Left ventricle myocardium inferior (tissue), 1 donor: ENCODE results near the gene ANKRD6. TPM values are rescaled to one million over a fixed set of nuclear protein-coding genes. Genes with fewer than 3 reads are reported as not detected.

Source experiments
- DNase-seq: peaks from one replicate; pipeline ENCODE4 v3.0.0-alpha.2; 2020
- H3K27ac ChIP-seq: fragments of 200-600 bp; replicated peaks from 2 replicates; pipeline ENCODE4 v1.8.0; 2021
- H3K27me3 ChIP-seq: fragments of 200-600 bp; 2 replicates; pipeline ENCODE4 v1.8.0; 2021; ENCODE audit warnings: low read depth
- H3K36me3 ChIP-seq: fragments of 200-600 bp; 2 replicates; pipeline ENCODE4 v1.8.0; 2021
- H3K4me1 ChIP-seq: fragments of 200-600 bp; 2 replicates; pipeline ENCODE4 v1.8.0; 2021
- H3K4me3 ChIP-seq: fragments of 200-600 bp; 2 replicates; pipeline ENCODE4 v1.8.0; 2021; ENCODE audit warnings: mild to moderate bottlenecking, moderate library complexity
- H3K9me3 ChIP-seq: fragments of 200-600 bp; replicated peaks from 2 replicates; pipeline ENCODE4 v1.8.0; 2021
- intact Hi-C: fragments of 100-400 bp; cut with micrococcal nuclease; formaldehyde crosslinking; loops from one replicate; pipeline ENCODE4 v1.11.0; 2022
- total RNA-seq: library from RNA; stranded (reverse); fragmentation: NEBNext Ultra II Directional; extraction: Animal tissue kit (Norgen Biotek cat#: 25700); gene quantifications from one replicate; pipeline ENCODE4 v1.2.1, GENCODE V29; 2021
- TF ChIP-seq, protein P1 (sequence below): fragments of 200-600 bp; IDR thresholded peaks from 2 replicates; pipeline ENCODE4 v1.8.0; 2021; ENCODE audit warnings: antibody characterized with exemption, mild to moderate bottlenecking, borderline replicate concordance
- donor health status: DM: no; HTN: yes; CAD: no; lungs with severe emphysema.

The ANKRD6 gene
- total RNA-seq, 1 donor from 2014 or later, result 11.1 TPM

DNA sequence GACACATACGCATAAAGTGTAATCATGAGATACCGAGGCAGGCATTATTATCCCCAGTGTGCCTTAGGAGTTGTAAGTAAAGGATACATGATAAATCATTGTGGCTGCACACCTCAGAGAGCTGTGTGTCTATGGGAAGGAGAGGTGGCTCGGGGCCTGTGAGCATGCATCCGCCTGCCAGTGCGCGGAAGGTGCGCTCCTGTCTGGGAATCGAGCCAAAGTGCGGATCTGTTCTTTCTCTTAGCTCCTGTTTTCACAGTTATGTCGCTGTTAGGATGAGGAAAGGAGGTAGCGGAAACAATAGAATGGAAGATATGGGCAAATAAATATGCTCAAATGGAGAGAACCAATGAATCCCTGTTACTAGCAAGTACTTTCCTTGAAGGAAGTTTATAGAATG, 98.0 kb downstream of the ANKRD6 start:
- TF ChIP-seq, protein P1, sequence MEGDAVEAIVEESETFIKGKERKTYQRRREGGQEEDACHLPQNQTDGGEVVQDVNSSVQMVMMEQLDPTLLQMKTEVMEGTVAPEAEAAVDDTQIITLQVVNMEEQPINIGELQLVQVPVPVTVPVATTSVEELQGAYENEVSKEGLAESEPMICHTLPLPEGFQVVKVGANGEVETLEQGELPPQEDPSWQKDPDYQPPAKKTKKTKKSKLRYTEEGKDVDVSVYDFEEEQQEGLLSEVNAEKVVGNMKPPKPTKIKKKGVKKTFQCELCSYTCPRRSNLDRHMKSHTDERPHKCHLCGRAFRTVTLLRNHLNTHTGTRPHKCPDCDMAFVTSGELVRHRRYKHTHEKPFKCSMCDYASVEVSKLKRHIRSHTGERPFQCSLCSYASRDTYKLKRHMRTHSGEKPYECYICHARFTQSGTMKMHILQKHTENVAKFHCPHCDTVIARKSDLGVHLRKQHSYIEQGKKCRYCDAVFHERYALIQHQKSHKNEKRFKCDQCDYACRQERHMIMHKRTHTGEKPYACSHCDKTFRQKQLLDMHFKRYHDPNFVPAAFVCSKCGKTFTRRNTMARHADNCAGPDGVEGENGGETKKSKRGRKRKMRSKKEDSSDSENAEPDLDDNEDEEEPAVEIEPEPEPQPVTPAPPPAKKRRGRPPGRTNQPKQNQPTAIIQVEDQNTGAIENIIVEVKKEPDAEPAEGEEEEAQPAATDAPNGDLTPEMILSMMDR, result no peak
- Histone ChIP-seq H3K4me1 (peaks cover 20% of the 10 kb centered on the region), H3K36me3 (no peaks in the 10 kb centered on the region), H3K4me3 (no peak overlapping the region), H3K9me3 (no peaks in the 10 kb centered on the region), H3K27me3 (no peaks in the 10 kb centered on the region), H3K27ac (no peak overlapping the region)
- peak; percentile 46 for DNase-seq
- intact Hi-C loops, result no loop called here

DNA sequence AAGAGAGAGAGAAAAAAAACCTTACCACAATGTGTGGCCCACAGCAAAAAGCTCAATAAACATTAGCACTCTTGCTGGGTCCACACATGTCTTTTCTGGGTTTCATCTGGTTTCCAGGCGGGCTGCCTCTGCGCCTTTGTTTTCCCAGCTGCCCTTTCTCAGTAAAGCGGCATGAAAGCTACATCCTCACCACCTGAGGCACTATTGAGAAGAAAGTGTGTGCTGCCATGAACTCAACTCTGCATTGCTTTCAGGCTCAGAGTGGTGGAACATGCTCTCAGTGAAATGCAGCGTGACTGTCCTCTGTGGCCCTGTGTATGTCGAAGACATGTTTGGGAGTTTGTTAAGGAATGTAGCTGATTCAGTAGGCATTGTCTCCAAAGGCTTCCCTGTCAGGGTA, 103.3 kb downstream of the ANKRD6 start:
- TF ChIP-seq, protein P1, result no peak
- no peak for DNase-seq
- no peaks in the 10 kb centered on the region for H3K9me3 ChIP-seq
- no peaks in the 10 kb centered on the region for H3K27me3 ChIP-seq
- H3K4me3 ChIP-seq, result no peak overlapping the region
- no peak overlapping the region for H3K27ac ChIP-seq
- H3K36me3 ChIP-seq, result no peaks in the 10 kb centered on the region
- peaks cover 5% of the 10 kb centered on the region for H3K4me1 ChIP-seq
- intact Hi-C loops, result no loop called here

DNA sequence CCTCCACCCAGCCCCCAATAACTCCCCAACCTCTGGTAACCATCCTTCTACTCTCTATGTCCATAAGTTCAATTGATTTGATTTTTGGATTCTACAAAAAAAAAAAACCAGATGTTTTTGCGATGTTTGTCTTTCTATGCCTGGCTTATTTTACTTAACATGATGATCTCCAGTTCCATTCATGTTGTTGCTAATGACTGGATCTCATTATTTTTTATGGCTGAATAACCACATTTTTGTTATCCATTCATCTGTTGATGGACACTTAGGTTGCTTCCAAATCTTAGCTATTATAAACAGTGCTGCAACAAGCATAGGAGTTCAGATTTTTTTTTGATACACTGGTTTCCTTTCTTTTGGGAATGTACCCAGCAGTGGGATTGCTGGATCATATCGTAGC, 106.8 kb downstream of the ANKRD6 start:
- Histone ChIP-seq H3K36me3 (no peaks in the 10 kb centered on the region), H3K4me1 (no peaks in the 10 kb centered on the region), H3K27me3 (no peaks in the 10 kb centered on the region), H3K9me3 (no peaks in the 10 kb centered on the region), H3K27ac (no peak overlapping the region), H3K4me3 (no peak overlapping the region)
- intact Hi-C loops, result no loop called here
- TF ChIP-seq, protein P1, result no peak
- no peak for DNase-seq

DNA sequence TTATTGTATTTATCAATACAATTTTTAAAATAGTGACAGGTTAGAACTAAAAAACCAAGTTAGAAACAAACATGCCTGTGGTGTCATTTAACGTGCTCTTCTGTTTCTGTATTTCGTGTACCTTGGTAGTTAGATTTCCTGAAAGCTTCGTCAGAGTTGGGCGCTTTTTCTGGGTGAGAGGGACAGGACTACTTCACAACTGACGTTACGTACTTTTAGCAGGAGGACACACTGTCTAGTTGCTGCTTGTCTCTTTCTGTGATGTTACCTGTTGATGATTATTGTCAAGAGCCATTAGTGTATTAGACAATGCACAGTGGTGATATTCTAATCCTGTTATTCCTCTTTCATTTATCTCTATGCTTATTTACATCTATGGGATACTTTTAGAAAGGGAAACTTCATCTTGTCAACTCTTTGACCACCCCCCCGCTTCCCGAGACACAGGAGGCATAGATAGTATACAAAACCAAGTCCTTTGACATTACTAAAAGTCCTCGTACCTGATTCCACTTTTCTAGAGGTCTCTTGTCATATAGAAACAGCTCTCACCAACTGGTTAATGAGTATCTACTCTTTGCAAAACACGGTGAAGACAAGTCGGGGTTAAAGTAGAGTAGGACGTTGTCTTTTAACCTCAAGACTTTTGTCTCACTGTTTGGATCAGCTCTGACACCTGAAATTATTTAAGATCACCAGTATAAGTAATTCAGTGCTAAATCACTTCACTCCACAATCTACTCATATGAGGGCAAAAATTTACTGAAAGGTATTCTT, 109.3 kb downstream of the ANKRD6 start:
- TF ChIP-seq, protein P1, result no peak
- Histone ChIP-seq H3K4me3 (no peak overlapping the region), H3K9me3 (no peaks in the 10 kb centered on the region), H3K4me1 (no peaks in the 10 kb centered on the region), H3K27me3 (no peaks in the 10 kb centered on the region), H3K36me3 (no peaks in the 10 kb centered on the region), H3K27ac (no peak overlapping the region)
- intact Hi-C loops, result no loop called here
- no peak for DNase-seq

DNA sequence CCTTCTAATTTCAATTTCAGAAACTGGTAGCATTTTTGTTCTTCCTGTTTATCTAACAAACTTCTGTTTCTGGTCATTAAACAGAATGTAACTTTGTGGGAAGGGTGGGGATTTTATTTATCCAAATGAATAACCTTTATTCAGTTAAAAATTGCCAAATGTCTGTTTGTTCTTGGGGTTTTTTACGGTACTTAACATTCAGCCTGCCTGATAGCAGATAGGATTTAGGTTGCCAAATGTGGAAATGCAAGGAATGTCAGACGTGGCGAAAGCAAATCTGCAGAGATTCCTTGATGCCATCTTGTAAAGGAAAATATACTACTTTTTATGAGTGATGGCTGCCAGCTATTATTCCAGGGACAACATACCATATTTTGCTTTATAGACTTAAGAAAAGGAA, 109.9 kb downstream of the ANKRD6 start:
- intact Hi-C loops, result no loop called here
- Histone ChIP-seq H3K27ac (no peak overlapping the region), H3K9me3 (no peaks in the 10 kb centered on the region), H3K27me3 (no peaks in the 10 kb centered on the region), H3K4me3 (no peak overlapping the region), H3K36me3 (no peaks in the 10 kb centered on the region), H3K4me1 (no peaks in the 10 kb centered on the region)
- DNase-seq, result no peak
- TF ChIP-seq, protein P1, result no peak
